OCI-LY3 (cell line): ENCODE measurements around the gene IFT122.

Experiments used
- CTCF ChIP-seq: fragments of 200-600, 300-600 bp; sonication (generic); IDR thresholded peaks from 2 replicates; pipeline ENCODE4 v1.5.1; 2014; ENCODE audit warnings: antibody characterized with exemption, low read length, low read depth
- EZH2phosphoT487 ChIP-seq: fragments of 200-600 bp; shearing (Covaris generic); IDR thresholded peaks from 2 replicates; pipeline ENCODE4 v1.6.1; 2018; ENCODE audit warnings: antibody characterized with exemption, mixed run types, low read depth

- TF ChIP-seq CTCF (no peak), EZH2phosphoT487 (no peak)
Measured at GRCh38 chr3:129415378-129415777, 24.6 kb upstream of the IFT122 start.
